IMR-90 (cell line): Measurements from ENCODE around the gene RANBP3. TPM values are rescaled to one million over a fixed set of nuclear protein-coding genes. Genes with fewer than 3 reads are reported as not detected.

Source experiments
- ATAC-seq: fragments of 200-7000 bp; cut with Tn5 transposase; 2 replicates; pipeline ENCODE4 v1.9.1; 2020; ENCODE audit warnings: low read depth, mild to moderate bottlenecking, moderate library complexity
- BruUV-seq: library from RNA; stranded (reverse); fragments of 400-500 nt; replicated peaks from 2 replicates; lab custom pipeline; 2021; lab: Mats Ljungman, UMichigan
- CTCF ChIA-PET: fragments of 300-600 bp; formaldehyde crosslinking; extraction: SDS; loops from one replicate; lab custom pipeline; 2021; ENCODE audit warnings: antibody characterized with exemption; lab: Yijun Ruan, JAX
- POLR2A ChIA-PET: fragments of 300-600 bp; sonication (Branson Sonifier 250); formaldehyde crosslinking; loops from one replicate; lab custom pipeline; 2022; ENCODE audit warnings: antibody characterized with exemption; ENCODE audit not compliant: unreplicated experiment; lab: Charles Lee
- DNase-seq: peaks from one replicate; pipeline ENCODE4 v3.0.0; 2013
- H2AFZ ChIP-seq: replicated peaks from 2 replicates; pipeline ENCODE3; 2013; ENCODE audit warnings: low read length, mild to moderate bottlenecking; ENCODE audit not compliant: poor library complexity
- H2AK5ac ChIP-seq: 2 replicates; pipeline ENCODE4 v1.6.1; 2013; ENCODE audit warnings: low read depth, low read length, inconsistent platforms
- H2AK9ac ChIP-seq: replicated peaks from 2 replicates; pipeline ENCODE3; 2013; ENCODE audit warnings: mild to moderate bottlenecking, low read depth, low read length, moderate library complexity; ENCODE audit not compliant: poor library complexity
- H2BK120ac ChIP-seq: 2 replicates; pipeline ENCODE4 v1.6.1; 2013; ENCODE audit warnings: low read depth, low read length, inconsistent platforms
- H2BK15ac ChIP-seq: 3 replicates; pipeline ENCODE4 v1.6.1; 2013; ENCODE audit warnings: low read depth, low read length, inconsistent platforms
- H2BK20ac ChIP-seq: 2 replicates; pipeline ENCODE4 v1.6.1; 2013; ENCODE audit warnings: low read depth, mild to moderate bottlenecking, inconsistent platforms, low read length, moderate library complexity
- H2BK5ac ChIP-seq: 2 replicates; pipeline ENCODE4 v1.6.1; 2013; ENCODE audit warnings: mild to moderate bottlenecking, low read depth, low read length, inconsistent platforms; ENCODE audit not compliant: poor library complexity, severe bottlenecking
- H3K14ac ChIP-seq: replicated peaks from 2 replicates; pipeline ENCODE4 v1.6.1; 2013; ENCODE audit warnings: low read depth, low read length, inconsistent platforms
- H3K18ac ChIP-seq: 2 replicates; pipeline ENCODE4 v1.6.1; 2013; ENCODE audit warnings: low read depth, low read length, control low read depth
- H3K23ac ChIP-seq: 2 replicates; pipeline ENCODE4 v1.6.1; 2013; ENCODE audit warnings: low read depth, low read length, inconsistent platforms
- H3K27ac ChIP-seq: 2 replicates; pipeline ENCODE4 v1.5.1; 2013; ENCODE audit warnings: mild to moderate bottlenecking, control low read depth, low read length; ENCODE audit not compliant: insufficient read depth
- H3K27me3 ChIP-seq: 2 replicates; pipeline ENCODE4 v1.6.1; 2013; ENCODE audit warnings: low read length; ENCODE audit not compliant: control insufficient read depth, insufficient read depth
- H3K36me3 ChIP-seq: 2 replicates; pipeline ENCODE4 v1.6.1; 2013; ENCODE audit warnings: low read length, mixed read lengths; ENCODE audit not compliant: control insufficient read depth, insufficient read depth
- H3K4ac ChIP-seq: 2 replicates; pipeline ENCODE4 v1.6.1; 2013; ENCODE audit warnings: low read depth, low read length, inconsistent platforms
- H3K4me1 ChIP-seq: 2 replicates; pipeline ENCODE4 v1.6.1; 2013; ENCODE audit warnings: low read length, mixed read lengths; ENCODE audit not compliant: control insufficient read depth, insufficient read depth
- H3K4me2 ChIP-seq: 2 replicates; pipeline ENCODE4 v1.6.1; 2013; ENCODE audit warnings: low read depth, mild to moderate bottlenecking, control low read depth, low read length, moderate library complexity
- H3K4me3 ChIP-seq: 2 replicates; pipeline ENCODE4 v1.5.1; 2013; ENCODE audit warnings: low read depth, mild to moderate bottlenecking, control low read depth, low read length, moderate library complexity; ENCODE audit not compliant: insufficient read depth
- H3K56ac ChIP-seq: 2 replicates; pipeline ENCODE4 v1.6.1; 2013; ENCODE audit warnings: low read length, inconsistent platforms; ENCODE audit not compliant: insufficient read depth; ENCODE audit errors: extremely low read depth
- H3K79me1 ChIP-seq, 2 experiments: 2 replicates each; pipeline ENCODE4 v1.6.1; 2013; ENCODE audit warnings: low read length in 2 of 2, inconsistent platforms in 1 of 2, low read depth in 1 of 2
- H3K9ac ChIP-seq: 2 replicates; pipeline ENCODE4 v1.6.1; 2013; ENCODE audit warnings: low read depth, low read length, control low read depth
- H3K9me1 ChIP-seq: 2 replicates; pipeline ENCODE4 v1.6.1; 2013; ENCODE audit warnings: low read length, inconsistent platforms; ENCODE audit not compliant: insufficient read depth
- H3K9me3 ChIP-seq: 2 replicates; pipeline ENCODE4 v1.6.1; 2013; ENCODE audit warnings: low read length; ENCODE audit not compliant: control insufficient read depth, insufficient read depth
- H4K20me1 ChIP-seq: 2 replicates; pipeline ENCODE4 v1.6.1; 2013; ENCODE audit warnings: low read length, inconsistent platforms; ENCODE audit not compliant: insufficient read depth
- H4K5ac ChIP-seq: 2 replicates; pipeline ENCODE4 v1.6.1; 2013; ENCODE audit warnings: mild to moderate bottlenecking, low read depth, low read length, control low read depth
- H4K8ac ChIP-seq, 2 experiments: 2 replicates each; pipeline ENCODE4 v1.6.1; 2013; ENCODE audit warnings: low read depth in 2 of 2, low read length in 2 of 2, control low read depth in 1 of 2, inconsistent platforms in 1 of 2
- H4K91ac ChIP-seq: 2 replicates; pipeline ENCODE4 v1.6.1; 2013; ENCODE audit warnings: low read depth, low read length, inconsistent platforms; ENCODE audit not compliant: insufficient read depth
- CEBPB ChIP-seq: IDR thresholded peaks from 2 replicates; pipeline ENCODE4 v1.6.1; 2012; ENCODE audit warnings: low read depth, low read length, improper control_type of control experiment
- ELK1 ChIP-seq: fragments of 150-350 bp; IDR thresholded peaks from 2 replicates; pipeline ENCODE4 v1.6.1; 2016; ENCODE audit warnings: low read depth, mild to moderate bottlenecking, low read length, moderate library complexity, borderline replicate concordance
- FOS ChIP-seq: fragments of 150-350 bp; IDR thresholded peaks from 2 replicates; pipeline ENCODE4 v1.6.1; 2016; ENCODE audit warnings: low read depth, low read length
- MAZ ChIP-seq: IDR thresholded peaks from 2 replicates; pipeline ENCODE4 v1.6.1; 2012; ENCODE audit warnings: low read depth, mild to moderate bottlenecking, low read length, improper control_type of control experiment, moderate library complexity, borderline replicate concordance
- MXI1 ChIP-seq: IDR thresholded peaks from 2 replicates; pipeline ENCODE4 v1.6.1; 2012; ENCODE audit warnings: low read depth, mild to moderate bottlenecking, low read length, moderate library complexity, borderline replicate concordance
- NFE2L2 ChIP-seq: fragments of 150-350 bp; IDR thresholded peaks from 2 replicates; pipeline ENCODE4 v1.6.1; 2016; ENCODE audit warnings: low read depth, mild to moderate bottlenecking, low read length
- POLR2A ChIP-seq: IDR thresholded peaks from 2 replicates; pipeline ENCODE4 v1.6.1; 2012; ENCODE audit warnings: mild to moderate bottlenecking, low read depth, low read length
- RAD21 ChIP-seq: IDR thresholded peaks from 2 replicates; pipeline ENCODE4 v1.6.1; 2012; ENCODE audit warnings: low read length, improper control_type of control experiment
- SMC3 ChIP-seq: fragments of 150-350 bp; IDR thresholded peaks from 2 replicates; pipeline ENCODE4 v1.6.1; 2016; ENCODE audit warnings: low read depth, mild to moderate bottlenecking, antibody characterized with exemption, low read length, moderate library complexity
- WGBS, 2 experiments: methylation state at CpG; one replicate each; pipeline versions ENCODE4 v1.1.5 to v1.1.7; 2013; ENCODE audit warnings: missing lambda C conversion rate in 2 of 2; ENCODE audit not compliant: insufficient read length in 1 of 2; ENCODE audit errors: extremely low coverage in 2 of 2; 5-methylcytosine and 5-hydroxymethylcytosine counted together
- dilution Hi-C: fragments of 300-500 bp; cut with HindIII; formaldehyde crosslinking; loops from one replicate; pipeline ENCODE4 v1.14.3; 2018; ENCODE audit warnings: low sequenced_read_pairs; ENCODE audit not compliant: unreplicated experiment
- in situ Hi-C: fragments of 300-500 bp; cut with MboI; formaldehyde crosslinking; loops from 3 replicates; pipeline ENCODE4 v1.14.3; 2019; ENCODE audit warnings: low sequenced_read_pairs, inconsistent platforms, mixed read lengths
- intact Hi-C: fragments of 100-400 bp; cut with micrococcal nuclease; formaldehyde crosslinking; loops from 2 replicates; pipeline ENCODE4 v1.10.0; 2022
- polyA plus RNA-seq, 3 experiments: library from polyadenylated mRNA; depleted of rRNA; stranded (reverse); fragments of >200 nt; gene quantifications; 2 replicates each; pipeline ENCODE4 v1.2.3, GENCODE V29; 2012; ENCODE audit warnings: low replicate concordance in 1 of 3
- total RNA-seq: library from RNA; depleted of rRNA; stranded (reverse); fragments of >200 nt; gene quantifications from 2 replicates; pipeline ENCODE4 v1.2.3, GENCODE V29; 2012
- TF ChIP-seq, protein P1 (sequence below): fragments of 150-350 bp; IDR thresholded peaks from 2 replicates; pipeline ENCODE4 v1.6.1; 2017; ENCODE audit warnings: mild to moderate bottlenecking, antibody characterized with exemption, low read length, low read depth

RANBP3 gene
- total and polyA plus RNA-seq, 2 of the 4 experiments (the other 2 are of a cell fraction) = 42.5 to 111 TPM

- intact Hi-C loops = no loop called here
- Histone ChIP-seq H2BK15ac (no peak overlapping the region), H3K23ac (no peak overlapping the region), H3K9ac (no peak overlapping the region), H2BK120ac (no peak overlapping the region), H3K4me3 (no peak overlapping the region), H3K14ac (no peak overlapping the region), H4K91ac (no peak overlapping the region), H3K18ac (no peak overlapping the region), H2BK20ac (no peak overlapping the region), H3K27me3 (no peaks in the 10 kb centered on the region), H3K27ac (no peak overlapping the region), H3K4me1 (peaks cover 4% of the 10 kb centered on the region), H3K4ac (no peak overlapping the region), H3K9me3 (no peaks in the 10 kb centered on the region), H2BK5ac (no peak overlapping the region), H2AK5ac (no peak overlapping the region), H3K4me2 (no peak overlapping the region), H3K56ac (no peak overlapping the region), H3K36me3 (peaks cover 19% of the 10 kb centered on the region; the same call in 1 of the 2 replicates), H2AFZ (no peak overlapping the region), H4K20me1 (peaks cover 42% of the 10 kb centered on the region), H4K8ac (no peak overlapping the region), H4K5ac (no peak overlapping the region), H3K79me1 (peaks cover 7 to 46% of the 10 kb centered on the region in 2 experiments; a peak in 3 of 4 replicates), H3K9me1 (no peaks in the 10 kb centered on the region), H2AK9ac (peak overlapping the region; percentile 40)
- CTCF ChIA-PET = interaction anchor here (1.2 kb wide), 1 partner anchor 96 kb away, joined by 5 read pairs; no protein-coding TSS in a partner anchor
- DNase-seq = no peak
- BruUV-seq = no TSS peak
- no peak for ATAC-seq
- POLR2A ChIA-PET = no interaction called here
- in situ Hi-C loops = no loop called here
- whole genome bisulfite sequencing, 2 experiments = 96% methylated on average over 5 of the region's 13 CpGs; no CpG with 5 or more reads in 1 of the 2 experiments
- dilution Hi-C loops = no loop called here
- no peak for TF ChIP-seq RAD21
- no peak for TF ChIP-seq MAZ
- TF ChIP-seq FOS = no peak
- no peak for TF ChIP-seq MXI1
- no peak for TF ChIP-seq ELK1
- no peak for TF ChIP-seq POLR2A
- TF ChIP-seq CEBPB = no peak
- no peak for TF ChIP-seq NFE2L2
- TF ChIP-seq, protein P1, sequence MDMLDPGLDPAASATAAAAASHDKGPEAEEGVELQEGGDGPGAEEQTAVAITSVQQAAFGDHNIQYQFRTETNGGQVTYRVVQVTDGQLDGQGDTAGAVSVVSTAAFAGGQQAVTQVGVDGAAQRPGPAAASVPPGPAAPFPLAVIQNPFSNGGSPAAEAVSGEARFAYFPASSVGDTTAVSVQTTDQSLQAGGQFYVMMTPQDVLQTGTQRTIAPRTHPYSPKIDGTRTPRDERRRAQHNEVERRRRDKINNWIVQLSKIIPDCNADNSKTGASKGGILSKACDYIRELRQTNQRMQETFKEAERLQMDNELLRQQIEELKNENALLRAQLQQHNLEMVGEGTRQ = no peak
- TF ChIP-seq SMC3 = no peak
Measured at GRCh38 chr19:5899728-5900526, 78.0 kb downstream of the RANBP3 start.
